ENCODE data around the gene RAB29. TPM values are rescaled to one million over a fixed set of nuclear protein-coding genes. Genes with fewer than 3 reads are reported as not detected.

Gene RAB29
- total RNA-seq, 4 donors from 2014 or later: 17.0 to 74.8 (median 43.4) TPM

GRCh38 chr1:205813755-205814058 is 38.4 kb upstream of the RAB29 start:
- 12% methylated on average over 8 of the region's 14 CpGs; no CpG with 5 or more reads in 1 of the 2 donors for WGBS, 2 donors (ENCODE audit: low coverage in 1 of 2)

GRCh38 chr1:205812878-205813754 is 37.8 kb upstream of the RAB29 start, which contains the start of gene SLC41A1:
SLC41A1 (minus strand) TSS chr1:205813198; CDS start chr1:205810441, 2,757 bp downstream.
- Histone ChIP-seq H3K4me1 (peaks cover 2 to 54% (median 41%) of the 10 kb centered on the region in 3 donors), H3K27me3 (no peaks in the 10 kb centered on the region), H3K36me3 (peaks cover 0 to 19% of the 10 kb centered on the region in 2 donors), H3K27ac (peak within 1 kb of the TSS; percentile 68 to 95 (median 91)), H3K9me3 (no peaks in the 10 kb centered on the region), H3K4me3 (peak within 1 kb of the TSS; percentile 65 to 69)
- ATAC-seq: peak; percentile 96
- peak; percentile 68 to 80 for TF ChIP-seq POLR2A (IDR thresholded peaks at IDR 0.05)
- peak; percentile 78 for TF ChIP-seq POLR2AphosphoS5 (IDR thresholded peaks at IDR 0.05)
- no peak for TF ChIP-seq EP300 (IDR thresholded peaks at IDR 0.05)
- WGBS, 2 donors (ENCODE audit: low coverage in 1 of 2): no CpG with 5 or more reads among the region's 83 CpGs

More at GRCh38 chr1:205813755-205814058, 38.4 kb upstream of the RAB29 start:
- Histone ChIP-seq H3K4me3 (peak overlapping the region; percentile 65 to 69), H3K36me3 (peaks cover 0 to 19% of the 10 kb centered on the region in 2 donors), H3K9me3 (no peaks in the 10 kb centered on the region), H3K27me3 (no peaks in the 10 kb centered on the region), H3K27ac (peak overlapping the region; percentile 43 to 95 (median 91)), H3K4me1 (peaks cover 2 to 48% (median 38%) of the 10 kb centered on the region in 3 donors)
- no peak for TF ChIP-seq CTCF (IDR thresholded peaks at IDR 0.05)
- no peak for TF ChIP-seq POLR2A (IDR thresholded peaks at IDR 0.05)
- TF ChIP-seq POLR2AphosphoS5 (IDR thresholded peaks at IDR 0.05): peak; percentile 56
- no peak for TF ChIP-seq EP300 (IDR thresholded peaks at IDR 0.05)
- ATAC-seq: no peak

GRCh38 chr1:205812271-205812877 is 37.1 kb upstream of the RAB29 start:
- Histone ChIP-seq H3K27me3 (no peaks in the 10 kb centered on the region), H3K4me3 (peak overlapping the region; percentile 65 to 69), H3K4me1 (peaks cover 2 to 61% (median 41%) of the 10 kb centered on the region in 3 donors), H3K36me3 (peaks cover 0 to 19% of the 10 kb centered on the region in 2 donors), H3K9me3 (no peaks in the 10 kb centered on the region), H3K27ac (peak overlapping the region; percentile 68 to 95 (median 91))
- no peak for TF ChIP-seq POLR2A (IDR thresholded peaks at IDR 0.05)
- peak in 1 of 4 experiments; percentile 7 for TF ChIP-seq CTCF (IDR thresholded peaks at IDR 0.05)
- WGBS, 2 donors (ENCODE audit: low coverage in 1 of 2): no CpG with 5 or more reads among the region's 16 CpGs
- ATAC-seq: peak; percentile 8

- H3K27me3 ChIP-seq: no peaks in the 10 kb centered on the region
- H3K27ac ChIP-seq: peak overlapping the region in 3 of 4 donors; percentile 88 to 95 (median 94)
- peaks cover 0 to 19% of the 10 kb centered on the region in 2 donors for H3K36me3 ChIP-seq
- TF ChIP-seq POLR2AphosphoS5 (IDR thresholded peaks at IDR 0.05): no peak
- TF ChIP-seq EP300 (IDR thresholded peaks at IDR 0.05): no peak
- TF ChIP-seq CTCF (IDR thresholded peaks at IDR 0.05): no peak
- no peak for TF ChIP-seq POLR2A (IDR thresholded peaks at IDR 0.05)
- H3K9me3 ChIP-seq: no peaks in the 10 kb centered on the region
- ATAC-seq: no peak
- 13 to 33% methylated on average over 3 to 5 of the region's 5 CpGs for WGBS, 2 donors (ENCODE audit: low coverage in 1 of 2)
- H3K4me1 ChIP-seq: peaks cover 2 to 68% (median 41%) of the 10 kb centered on the region in 3 donors
- peak overlapping the region; percentile 65 to 69 for H3K4me3 ChIP-seq
Measured at GRCh38 chr1:205811660-205812059, 36.4 kb upstream of the RAB29 start.

GRCh38 chr1:205810448-205811157 is 35.3 kb upstream of the RAB29 start:
- no peak overlapping the region for H3K4me3 ChIP-seq
- no peak for ATAC-seq
- H3K27ac ChIP-seq: no peak overlapping the region
- peak in 1 of 4 experiments; percentile 19 for TF ChIP-seq CTCF (IDR thresholded peaks at IDR 0.05)
- TF ChIP-seq POLR2A (IDR thresholded peaks at IDR 0.05): no peak
- H3K27me3 ChIP-seq: no peaks in the 10 kb centered on the region
- H3K9me3 ChIP-seq: no peaks in the 10 kb centered on the region
- peaks cover 2 to 78% (median 46%) of the 10 kb centered on the region in 3 donors for H3K4me1 ChIP-seq
- peaks cover 0 to 19% of the 10 kb centered on the region in 2 donors for H3K36me3 ChIP-seq
- WGBS, 2 donors (ENCODE audit: low coverage in 1 of 2): 80 to 92% methylated on average over 1 to 10 of the region's 12 CpGs

All from gastroesophageal sphincter (tissue), 4 donors.